ENCODE data around the gene MAML2. TPM values are rescaled to one million over a fixed set of nuclear protein-coding genes. Genes with fewer than 3 reads are reported as not detected.

MAML2 gene
- total RNA-seq, 1 experiment from 2014 or later: 22.7 TPM

- Mint-ChIP-seq H3K27me3 (ENCODE audit: unreplicated experiment) (no peaks in the 10 kb centered on the region), H3K36me3 (ENCODE audit: insufficient read depth, unreplicated experiment) (no peaks in the 10 kb centered on the region), H3K27ac (ENCODE audit: unreplicated experiment) (no peak overlapping the region), H3K9me3 (ENCODE audit: low read depth, unreplicated experiment) (no peaks in the 10 kb centered on the region), H3K4me1 (ENCODE audit: low read depth, unreplicated experiment) (peaks cover 27% of the 10 kb centered on the region), H3K4me3 (ENCODE audit: low read depth, unreplicated experiment) (no peak overlapping the region)
- DNase-seq: no peak
- intact Hi-C loops (cut with micrococcal nuclease; ENCODE audit: unreplicated experiment): no loop called here
- CTCF ChIA-PET: interaction anchor here (0.7 kb wide), 2 partner anchors 40 to 224 kb away, joined by 4 read pairs; no protein-coding TSS in a partner anchor
- no TSS peak for BruUV-seq (replicated peaks)
- no peak for TF ChIP-seq CTCF (IDR thresholded peaks at IDR 0.05; ENCODE audit: unreplicated experiment)
Observed at GRCh38 chr11:96113193-96113681, 229.8 kb downstream of the MAML2 start.

- no peaks in the 10 kb centered on the region for H3K36me3 Mint-ChIP-seq (ENCODE audit: insufficient read depth, unreplicated experiment)
- H3K4me3 Mint-ChIP-seq (ENCODE audit: low read depth, unreplicated experiment): no peak overlapping the region
- intact Hi-C loops (cut with micrococcal nuclease; ENCODE audit: unreplicated experiment): no loop called here
- peaks cover 27% of the 10 kb centered on the region for H3K4me1 Mint-ChIP-seq (ENCODE audit: low read depth, unreplicated experiment)
- H3K9me3 Mint-ChIP-seq (ENCODE audit: low read depth, unreplicated experiment): no peaks in the 10 kb centered on the region
- no peak for TF ChIP-seq CTCF (IDR thresholded peaks at IDR 0.05; ENCODE audit: unreplicated experiment)
- H3K27ac Mint-ChIP-seq (ENCODE audit: unreplicated experiment): no peak overlapping the region
- CTCF ChIA-PET: interaction anchor here (0.7 kb wide), 2 partner anchors 39 to 225 kb away, joined by 4 read pairs; no protein-coding TSS in a partner anchor
- BruUV-seq (replicated peaks): no TSS peak
- DNase-seq: no peak
- H3K27me3 Mint-ChIP-seq (ENCODE audit: unreplicated experiment): no peaks in the 10 kb centered on the region
Observed at GRCh38 chr11:96112192-96113128, 230.5 kb downstream of the MAML2 start.

- no peaks in the 10 kb centered on the region for H3K36me3 Mint-ChIP-seq (ENCODE audit: insufficient read depth, unreplicated experiment)
- H3K4me1 Mint-ChIP-seq (ENCODE audit: low read depth, unreplicated experiment): peaks cover 20% of the 10 kb centered on the region
- H3K4me3 Mint-ChIP-seq (ENCODE audit: low read depth, unreplicated experiment): no peak overlapping the region
- BruUV-seq (replicated peaks): no TSS peak
- no peak for TF ChIP-seq CTCF (IDR thresholded peaks at IDR 0.05; ENCODE audit: unreplicated experiment)
- H3K9me3 Mint-ChIP-seq (ENCODE audit: low read depth, unreplicated experiment): no peaks in the 10 kb centered on the region
- H3K27me3 Mint-ChIP-seq (ENCODE audit: unreplicated experiment): no peaks in the 10 kb centered on the region
- no peak for DNase-seq
- H3K27ac Mint-ChIP-seq (ENCODE audit: unreplicated experiment): no peak overlapping the region
- intact Hi-C loops (cut with micrococcal nuclease; ENCODE audit: unreplicated experiment): no loop called here
- CTCF ChIA-PET: interaction anchor here (0.6 kb wide), 1 partner anchor 72 kb away, joined by 5 read pairs; no protein-coding TSS in a partner anchor
Observed at GRCh38 chr11:96111308-96111707, 231.7 kb downstream of the MAML2 start.

- H3K9me3 Mint-ChIP-seq (ENCODE audit: low read depth, unreplicated experiment): no peaks in the 10 kb centered on the region
- no peak for TF ChIP-seq CTCF (IDR thresholded peaks at IDR 0.05; ENCODE audit: unreplicated experiment)
- no peak for DNase-seq
- no TSS peak for BruUV-seq (replicated peaks)
- no peak overlapping the region for H3K27ac Mint-ChIP-seq (ENCODE audit: unreplicated experiment)
- CTCF ChIA-PET: no interaction called here
- no peaks in the 10 kb centered on the region for H3K36me3 Mint-ChIP-seq (ENCODE audit: insufficient read depth, unreplicated experiment)
- no peaks in the 10 kb centered on the region for H3K27me3 Mint-ChIP-seq (ENCODE audit: unreplicated experiment)
- no peak overlapping the region for H3K4me3 Mint-ChIP-seq (ENCODE audit: low read depth, unreplicated experiment)
- H3K4me1 Mint-ChIP-seq (ENCODE audit: low read depth, unreplicated experiment): peaks cover 18% of the 10 kb centered on the region
- intact Hi-C loops (cut with micrococcal nuclease; ENCODE audit: unreplicated experiment): no loop called here
Observed at GRCh38 chr11:96110302-96110701, 232.7 kb downstream of the MAML2 start.

All from Calu3 (cell line).